Stimulated activated CD4-positive, alpha-beta T cell treated with anti-CD3 and anti-CD28 coated beads, Interleukin-1b, Interleukin-23, amount 100 ng/mL, for 1 hour (primary cell): ENCODE data around the gene MYO1D.

Experiments
- DNase-seq, 2 donors: peaks; one replicate each; pipeline ENCODE4 v3.0.0-alpha.2; 2020; ENCODE audit warnings: low read depth in 2 of 2

MYO1D gene

DNA sequence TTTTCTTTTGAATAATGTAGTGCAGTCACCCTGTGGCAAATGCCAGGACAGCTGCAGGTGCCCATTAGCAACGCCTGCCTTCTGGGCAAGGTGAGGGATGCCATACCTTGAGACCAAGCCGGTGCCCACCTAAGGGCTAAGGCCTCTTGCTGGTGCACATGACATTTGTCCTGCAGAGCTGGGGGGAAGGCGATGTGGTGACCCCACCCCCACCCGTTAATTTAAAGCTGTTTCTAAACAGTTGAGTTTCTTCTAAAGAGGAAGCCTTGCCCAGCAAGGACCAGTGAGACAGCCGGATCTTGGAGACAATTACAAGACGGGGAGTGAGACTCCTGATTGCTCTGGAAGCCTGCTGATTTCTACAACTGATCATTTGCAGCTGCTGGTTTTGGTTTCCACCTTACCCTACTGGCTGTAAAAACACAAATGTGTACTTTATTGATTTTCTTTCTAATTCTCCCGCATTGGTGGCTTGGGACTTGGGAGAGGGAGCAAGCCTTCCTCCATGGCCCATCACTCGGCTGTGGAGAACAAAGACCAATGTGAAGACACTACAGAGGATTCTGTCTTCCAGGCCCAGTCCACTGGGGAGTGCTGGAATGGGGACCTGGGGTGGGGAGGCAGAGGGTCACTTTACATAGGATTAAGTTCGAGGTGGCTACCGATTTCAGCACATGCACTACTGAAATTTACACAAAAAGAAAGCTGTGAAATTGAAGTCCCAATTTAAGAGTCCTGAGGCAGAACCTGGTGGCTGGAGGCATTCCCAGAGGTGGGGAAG lies 387.4 kb downstream of the MYO1D start:
- no peak for DNase-seq

DNA sequence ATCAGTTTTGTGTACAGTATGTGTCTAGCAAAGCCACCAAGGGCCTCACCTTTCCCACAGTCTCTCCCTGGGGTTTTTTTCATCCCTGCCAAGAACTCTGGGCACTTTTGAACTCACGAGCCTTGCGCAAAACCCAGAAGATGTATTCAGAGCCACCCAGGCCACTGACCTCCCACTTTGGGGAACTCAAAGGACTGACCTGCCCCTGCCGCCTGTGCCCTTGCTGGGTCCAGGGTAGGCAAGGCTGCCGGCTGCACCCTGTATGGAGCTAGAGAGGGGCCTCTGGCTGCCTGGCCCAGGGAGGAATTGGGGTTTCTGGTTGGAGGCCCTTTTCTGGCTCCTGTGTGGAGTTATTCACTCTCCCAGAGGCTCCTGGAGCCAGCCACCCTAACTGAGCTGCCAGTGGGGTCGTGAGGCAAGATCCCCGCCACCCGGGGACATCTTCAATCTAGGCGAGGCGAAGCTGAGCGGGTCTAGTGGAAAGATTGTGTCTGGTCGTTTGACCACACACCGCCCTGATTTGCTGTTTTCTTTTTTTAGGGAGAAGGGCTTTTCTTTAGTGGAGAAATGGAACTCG lies 388.2 kb downstream of the MYO1D start:
- no peak for DNase-seq

DNA sequence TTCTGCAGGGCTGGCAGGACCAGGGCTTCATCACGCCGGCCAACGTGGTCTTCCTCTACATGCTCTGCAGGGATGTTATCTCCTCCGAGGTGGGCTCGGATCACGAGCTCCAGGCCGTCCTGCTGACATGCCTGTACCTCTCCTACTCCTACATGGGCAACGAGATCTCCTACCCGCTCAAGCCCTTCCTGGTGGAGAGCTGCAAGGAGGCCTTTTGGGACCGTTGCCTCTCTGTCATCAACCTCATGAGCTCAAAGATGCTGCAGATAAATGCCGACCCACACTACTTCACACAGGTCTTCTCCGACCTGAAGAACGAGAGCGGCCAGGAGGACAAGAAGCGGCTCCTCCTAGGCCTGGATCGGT lies 388.8 kb downstream of the MYO1D start:
- DNase-seq: no peak

DNA sequence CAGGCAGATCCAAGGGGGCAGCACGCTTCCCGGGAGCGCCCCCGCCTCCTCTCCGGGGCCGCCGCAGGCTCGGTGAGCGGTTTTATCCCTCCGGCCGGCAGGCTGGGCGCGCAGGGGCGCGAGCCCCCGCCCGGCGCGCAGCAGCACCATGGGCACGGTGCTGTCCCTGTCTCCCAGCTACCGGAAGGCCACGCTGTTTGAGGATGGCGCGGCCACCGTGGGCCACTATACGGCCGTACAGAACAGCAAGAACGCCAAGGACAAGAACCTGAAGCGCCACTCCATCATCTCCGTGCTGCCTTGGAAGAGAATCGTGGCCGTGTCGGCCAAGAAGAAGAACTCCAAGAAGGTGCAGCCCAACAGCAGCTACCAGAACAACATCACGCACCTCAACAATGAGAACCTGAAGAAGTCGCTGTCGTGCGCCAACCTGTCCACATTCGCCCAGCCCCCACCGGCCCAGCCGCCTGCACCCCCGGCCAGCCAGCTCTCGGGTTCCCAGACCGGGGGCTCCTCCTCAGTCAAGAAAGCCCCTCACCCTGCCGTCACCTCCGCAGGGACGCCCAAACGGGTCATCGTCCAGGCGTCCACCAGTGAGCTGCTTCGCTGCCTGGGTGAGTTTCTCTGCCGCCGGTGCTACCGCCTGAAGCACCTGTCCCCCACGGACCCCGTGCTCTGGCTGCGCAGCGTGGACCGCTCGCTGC lies 389.3 kb downstream of the MYO1D start:
- no peak for DNase-seq

DNA sequence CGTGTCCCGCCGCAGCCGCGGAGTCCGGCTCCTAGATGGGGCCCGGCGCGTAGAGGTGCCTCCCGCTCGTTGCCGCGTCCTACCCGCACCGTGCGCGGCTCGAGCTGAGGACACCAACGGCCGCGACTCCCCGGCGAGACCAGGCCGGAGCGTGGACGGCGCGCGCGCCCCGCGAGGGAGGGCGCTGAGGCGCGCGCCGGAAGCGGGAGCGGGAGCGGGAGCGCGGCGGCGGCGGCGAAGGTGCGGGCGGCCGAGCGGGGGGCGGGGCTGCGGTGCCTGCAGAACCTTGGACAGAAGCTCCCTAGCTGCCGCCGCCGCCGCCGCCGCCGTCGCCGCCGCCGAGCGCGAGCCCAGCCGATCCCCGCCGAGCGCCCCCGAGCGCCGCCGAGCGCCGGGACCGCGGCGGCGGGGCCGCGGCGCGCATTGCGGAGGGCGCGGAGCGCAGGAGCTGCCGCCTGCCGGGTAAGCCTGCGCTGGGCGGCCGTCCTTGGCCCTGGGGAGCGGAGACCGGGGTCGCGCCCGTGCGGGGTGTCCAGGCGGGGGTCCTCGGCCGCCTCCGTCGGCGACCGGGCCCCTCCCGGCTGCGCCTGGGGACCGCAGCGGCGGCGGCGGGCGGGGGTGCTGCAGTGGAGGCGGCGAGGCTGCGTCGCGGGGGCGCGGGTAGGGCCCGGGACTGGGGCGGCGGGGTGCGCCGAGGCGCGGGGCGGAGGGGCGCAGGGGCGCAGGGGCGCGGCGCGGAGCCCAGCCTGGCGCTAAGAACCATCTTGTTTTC lies 390.0 kb downstream of the MYO1D start, which contains the start of gene CDK5R1:
CDK5R1 (plus strand) TSS at position 293 of the 772 bp plus-strand sequence. CDS start 628 bp downstream, outside the sequence.
- DNase-seq: peak in 1 of 2 donors; percentile 47

DNA sequence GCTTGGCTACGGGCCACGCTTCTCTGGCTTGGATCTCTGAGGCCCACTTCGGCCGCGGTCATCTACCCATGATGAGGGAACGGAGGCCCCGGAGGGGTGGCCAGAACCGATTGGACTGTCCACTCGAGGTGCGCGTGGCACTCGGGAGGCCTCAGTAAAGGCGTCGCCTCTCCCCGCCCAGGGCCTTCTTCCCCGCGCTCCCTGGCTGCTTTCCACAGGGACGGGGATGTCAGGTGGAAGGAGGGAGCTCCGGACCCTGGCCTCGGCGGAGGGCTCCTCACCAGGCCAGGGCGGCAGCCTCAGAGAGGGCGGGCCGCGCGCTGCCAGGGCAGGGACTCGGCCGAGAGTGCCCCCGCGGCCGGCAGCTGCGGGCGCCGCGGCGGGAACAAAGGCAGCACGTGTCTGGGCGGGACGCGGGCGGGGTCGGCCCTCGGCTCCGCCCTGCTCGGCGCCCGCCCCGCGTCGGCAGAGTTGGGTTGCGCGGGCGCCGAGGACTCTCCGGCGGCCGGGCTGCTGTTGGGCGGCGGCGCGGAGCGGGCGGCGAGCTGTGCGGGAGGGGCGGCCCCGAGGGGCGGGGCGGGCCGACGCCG lies 390.7 kb downstream of the MYO1D start:
- DNase-seq: peak; percentile 37 to 48

DNA sequence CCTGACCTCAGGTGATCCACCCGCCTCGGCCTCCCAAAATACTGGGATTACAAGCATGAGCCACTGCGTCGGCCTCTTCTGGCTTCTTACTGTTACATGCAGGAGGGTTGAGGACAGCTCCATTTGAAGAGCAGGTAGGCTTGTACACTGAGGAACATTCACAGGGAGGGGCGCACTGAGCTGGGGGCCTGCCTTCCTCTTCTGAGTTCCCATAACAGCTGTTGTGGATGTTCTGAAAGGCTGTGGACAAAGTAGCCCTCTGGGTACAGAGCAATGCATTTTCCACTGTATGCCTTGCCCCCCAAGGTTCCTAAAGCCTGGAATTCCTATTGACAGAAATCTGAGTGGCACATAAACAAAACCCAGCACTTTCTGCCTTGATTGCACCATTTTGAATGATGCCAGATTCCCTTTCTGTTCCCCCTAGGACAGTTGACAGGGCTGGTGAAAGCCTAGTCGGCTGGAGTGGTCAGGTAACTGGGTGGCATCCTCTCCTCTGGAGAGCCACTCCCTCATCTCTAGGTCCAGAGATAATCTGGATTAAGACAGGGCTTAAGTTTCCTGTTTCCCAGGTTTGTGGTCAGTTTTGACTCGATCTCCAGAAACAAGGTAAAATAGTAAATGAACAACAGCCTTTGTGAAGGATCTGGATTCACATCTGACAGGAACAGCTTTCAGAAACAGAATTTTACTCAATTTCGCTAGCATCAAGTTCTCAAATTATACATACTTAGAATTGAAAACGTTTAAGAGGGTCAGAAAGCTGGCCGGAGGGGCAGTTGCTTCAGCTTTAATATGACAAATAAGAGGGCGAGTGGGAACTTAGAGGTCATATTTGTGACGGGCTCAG lies 391.4 kb downstream of the MYO1D start:
- DNase-seq: no peak

DNA sequence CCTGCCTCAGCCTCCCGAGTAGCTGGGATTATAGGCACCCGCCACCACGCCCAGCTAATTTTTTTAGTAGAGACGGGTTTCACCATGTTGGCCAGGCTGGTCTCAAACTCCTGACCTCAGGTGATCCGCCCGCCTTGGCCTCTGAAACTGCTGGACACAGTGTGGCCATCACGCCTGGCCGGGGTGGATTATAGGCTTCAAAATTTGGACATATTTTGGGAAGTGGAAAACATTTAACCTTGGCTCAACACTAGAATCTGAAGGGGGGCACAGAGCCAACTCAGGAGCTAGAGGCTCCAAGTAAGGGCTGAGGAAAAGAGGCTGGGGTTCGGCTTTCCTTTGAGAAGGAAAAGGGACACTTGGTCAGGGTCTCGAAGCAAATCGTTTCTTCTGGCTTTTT lies 392.3 kb downstream of the MYO1D start:
- no peak for DNase-seq

DNA sequence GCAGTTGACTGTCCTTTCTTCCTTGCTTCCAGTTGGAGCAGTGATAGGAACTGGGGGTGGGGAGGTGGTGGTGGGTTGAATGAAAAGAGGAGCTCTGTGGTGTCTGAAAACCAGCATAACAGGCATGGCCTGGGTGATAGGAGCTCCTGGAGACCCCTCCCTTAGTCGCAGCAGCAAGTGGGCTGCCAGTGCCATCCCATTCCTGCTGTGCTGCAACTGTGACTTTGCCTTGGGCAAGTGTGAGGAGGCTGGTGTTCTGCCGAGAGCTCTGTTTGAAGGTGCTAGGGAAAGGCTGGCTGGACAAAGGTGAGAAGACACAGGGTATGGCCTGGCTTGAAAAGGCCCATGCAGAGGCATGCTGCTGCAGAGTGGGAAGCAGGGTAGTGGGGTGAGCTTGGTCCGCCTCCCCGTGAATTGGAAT lies 392.9 kb downstream of the MYO1D start:
- DNase-seq: no peak

DNA sequence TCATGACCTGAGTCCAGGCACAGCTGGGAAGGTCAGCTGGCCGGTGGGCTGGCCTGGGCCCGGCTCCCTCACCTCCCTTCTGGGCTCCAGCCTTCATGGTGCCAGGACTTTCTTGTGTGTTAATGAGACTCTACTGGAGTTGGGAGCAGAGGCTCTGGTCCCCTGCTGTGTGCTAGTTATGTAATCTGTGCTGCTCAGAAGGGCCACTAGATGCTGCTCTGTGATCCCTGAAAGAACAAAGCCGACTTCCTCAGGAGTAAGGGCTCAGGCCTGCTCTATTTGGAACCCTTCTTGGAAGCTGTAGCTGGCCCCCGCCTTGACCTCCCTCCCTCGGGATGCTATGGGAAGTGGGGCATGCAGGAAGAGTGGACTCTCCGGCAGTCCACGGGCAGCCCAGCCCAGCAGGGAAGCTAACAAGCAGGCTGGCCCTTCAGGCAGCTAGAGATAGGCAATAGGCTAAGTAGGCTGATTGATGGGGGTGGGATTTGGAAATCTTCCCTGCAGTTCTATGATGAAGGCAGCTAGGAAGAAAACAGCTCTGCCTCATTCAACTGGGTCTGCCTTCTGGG lies 393.4 kb downstream of the MYO1D start:
- DNase-seq: no peak

DNA sequence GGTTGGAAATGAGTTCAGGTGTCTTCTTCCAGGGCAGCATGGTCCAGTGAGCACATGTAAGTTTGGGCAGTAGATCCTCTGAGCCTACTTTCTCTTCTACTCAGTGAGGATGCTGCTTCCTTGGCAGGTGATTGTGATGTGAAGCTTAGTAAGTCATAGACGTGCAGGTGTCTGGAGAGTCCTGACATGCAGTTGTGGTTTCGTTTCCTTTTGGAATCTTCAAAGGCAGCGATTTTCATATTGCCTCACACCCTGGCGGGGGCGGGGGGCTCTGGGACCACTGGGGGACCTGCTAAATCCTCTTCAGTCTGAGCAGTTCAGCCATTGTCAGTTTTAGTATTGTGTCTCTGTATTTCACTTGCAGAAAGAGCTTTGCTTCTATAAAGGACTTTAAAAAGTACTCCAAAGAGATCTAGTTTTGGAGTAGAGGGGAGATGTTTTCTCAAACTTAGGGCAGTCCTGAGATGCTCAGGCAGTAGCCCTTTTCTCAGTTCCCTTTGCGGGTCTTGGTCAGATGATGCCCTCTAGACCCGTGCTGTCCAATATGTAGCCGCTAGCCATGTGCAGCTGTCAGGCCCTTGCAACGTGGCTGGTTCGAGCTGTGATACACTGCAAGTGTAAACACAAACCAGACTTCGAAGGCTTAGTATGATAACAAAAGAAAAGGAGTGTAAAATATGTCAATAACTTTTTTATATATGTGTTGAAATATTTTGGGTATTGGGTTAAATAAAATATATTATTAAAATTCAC lies 394.2 kb downstream of the MYO1D start:
- no peak for DNase-seq

DNA sequence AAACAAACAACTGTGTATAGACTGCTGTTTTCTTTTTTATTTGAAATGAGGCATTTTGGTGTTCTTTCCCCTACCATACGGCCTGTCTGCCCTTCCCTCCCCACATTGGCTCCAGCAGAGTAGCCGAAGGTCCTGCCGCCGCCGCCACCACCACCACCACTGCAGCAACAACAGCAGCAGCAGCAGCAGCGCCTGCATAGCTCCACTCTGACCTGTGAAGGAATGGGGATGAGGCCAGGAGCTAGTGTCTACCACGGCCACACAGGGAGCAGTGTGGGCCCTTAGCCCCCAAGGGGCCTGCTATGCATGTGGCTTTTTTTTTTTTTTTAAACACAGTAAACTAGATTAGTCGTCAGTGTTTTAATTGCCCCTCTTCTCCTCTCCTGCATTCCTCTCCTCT lies 395.7 kb downstream of the MYO1D start:
- no peak for DNase-seq

DNA sequence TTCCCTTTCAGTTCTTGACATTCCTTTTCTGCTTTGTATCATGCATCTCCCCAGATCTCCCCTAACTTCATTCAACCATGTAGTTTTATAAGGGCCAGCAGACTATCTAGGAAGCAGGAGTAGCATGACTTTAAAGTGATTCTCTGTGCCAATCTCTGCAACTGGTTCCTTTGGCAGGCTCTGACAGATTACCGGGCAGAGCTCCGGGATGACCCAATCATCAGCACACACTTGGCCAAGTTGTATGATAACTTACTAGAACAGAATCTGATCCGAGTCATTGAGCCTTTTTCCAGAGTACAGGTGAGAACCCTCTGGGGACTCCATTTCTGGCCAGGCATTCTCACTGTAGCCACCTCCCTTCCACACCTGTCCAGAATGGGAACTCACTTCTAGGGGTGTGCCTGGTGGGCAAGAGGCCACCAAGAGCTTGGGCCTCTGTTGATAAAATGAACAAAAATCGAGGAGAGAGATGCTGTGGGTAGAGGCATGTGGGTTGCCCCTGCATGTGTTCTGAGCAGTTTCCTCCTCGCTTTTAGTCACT lies 397.8 kb downstream of the MYO1D start:
- DNase-seq: no peak

DNA sequence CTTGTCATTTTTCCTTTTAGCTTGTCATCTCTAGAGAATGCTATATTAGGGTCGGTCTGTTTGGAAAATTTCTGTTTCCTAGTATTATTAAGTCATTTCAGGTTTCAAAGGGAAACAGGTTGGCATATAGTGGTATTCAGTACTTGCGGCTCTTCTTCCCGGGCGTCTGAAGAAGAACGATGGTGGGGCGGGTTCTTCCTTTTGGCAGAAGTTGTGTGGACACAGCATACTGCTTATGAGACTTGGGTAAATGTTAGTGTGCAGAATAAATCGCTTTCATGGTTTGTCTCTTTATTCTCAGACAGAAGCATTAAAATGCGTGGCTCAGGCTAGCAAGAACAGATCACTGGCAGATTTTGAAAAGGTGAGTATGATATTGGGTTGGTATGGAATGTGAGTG lies 399.7 kb downstream of the MYO1D start:
- DNase-seq: no peak

DNA sequence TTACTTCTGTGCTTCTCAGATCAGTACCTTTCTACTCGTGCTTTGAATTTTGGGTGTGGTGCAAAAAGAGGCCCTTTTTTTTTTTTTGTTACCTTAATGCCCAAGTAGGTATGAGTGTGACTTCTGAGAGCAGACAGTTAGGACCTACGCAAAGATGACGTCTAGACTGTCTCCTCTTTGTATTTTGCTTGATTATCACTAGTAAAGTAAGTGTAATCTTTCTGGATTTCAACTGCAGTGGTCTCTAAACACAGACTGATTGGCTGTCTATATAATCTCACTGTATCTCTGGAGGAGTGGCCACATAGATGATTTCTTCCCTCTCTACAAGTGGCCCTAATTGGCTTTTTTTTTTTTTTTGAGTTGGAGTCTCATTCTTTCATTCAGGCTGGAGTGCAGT lies 401.7 kb downstream of the MYO1D start:
- no peak for DNase-seq

DNA sequence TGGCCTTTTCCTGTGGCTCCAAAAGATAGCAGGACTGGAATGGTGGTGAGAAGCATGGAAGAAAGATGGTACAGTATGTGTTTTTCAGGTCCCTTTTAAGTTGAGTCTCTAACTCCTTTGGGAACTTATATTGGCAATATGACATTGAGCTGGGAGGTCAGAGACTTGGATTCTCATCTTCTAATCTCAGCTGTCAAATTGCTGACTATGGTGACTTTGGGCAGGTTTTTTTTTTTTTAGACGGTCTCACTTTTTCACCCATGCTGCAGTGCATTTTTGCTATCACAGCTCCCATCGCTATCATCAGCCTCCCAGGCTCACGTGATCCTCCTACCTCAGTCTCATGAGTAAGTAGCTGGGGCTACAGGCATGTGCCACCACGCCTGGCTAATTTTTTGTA lies 405.3 kb downstream of the MYO1D start:
- no peak for DNase-seq

DNA sequence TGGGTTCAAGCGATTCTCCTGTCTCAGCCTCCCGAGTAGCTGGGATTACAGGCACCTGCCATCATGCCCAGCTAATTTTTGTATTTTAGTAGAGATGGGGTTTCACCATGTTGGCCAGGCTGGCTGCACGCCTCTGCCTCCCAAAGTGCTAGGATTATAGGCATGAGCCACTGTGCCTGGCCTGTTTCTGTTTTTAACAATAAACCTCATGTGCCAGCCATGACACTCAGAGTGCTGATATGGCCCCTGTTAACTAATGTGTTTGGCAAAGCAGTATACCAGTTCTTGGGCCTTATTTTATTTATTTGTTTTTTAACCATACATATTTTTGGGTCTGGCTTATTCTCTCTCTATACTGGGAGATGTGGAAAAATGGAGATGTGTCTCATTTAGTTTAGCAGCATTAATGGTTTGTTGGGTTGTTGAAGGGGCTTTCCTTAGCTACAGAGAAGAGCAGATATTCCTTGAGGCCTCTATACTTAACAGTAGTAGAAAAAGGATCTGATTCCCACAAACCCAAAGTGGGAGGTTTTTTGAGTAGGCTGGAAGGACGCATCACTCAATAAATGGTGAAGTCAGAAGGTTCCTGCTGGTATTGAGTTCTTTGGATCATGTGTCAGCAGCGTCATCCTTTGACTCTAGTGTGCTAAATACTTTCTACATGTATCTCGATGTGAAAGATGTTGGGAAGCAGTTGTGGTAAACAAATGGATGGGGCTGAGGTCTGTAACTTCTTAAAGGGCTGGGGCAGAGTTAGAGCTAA lies 406.3 kb downstream of the MYO1D start:
- no peak for DNase-seq

DNA sequence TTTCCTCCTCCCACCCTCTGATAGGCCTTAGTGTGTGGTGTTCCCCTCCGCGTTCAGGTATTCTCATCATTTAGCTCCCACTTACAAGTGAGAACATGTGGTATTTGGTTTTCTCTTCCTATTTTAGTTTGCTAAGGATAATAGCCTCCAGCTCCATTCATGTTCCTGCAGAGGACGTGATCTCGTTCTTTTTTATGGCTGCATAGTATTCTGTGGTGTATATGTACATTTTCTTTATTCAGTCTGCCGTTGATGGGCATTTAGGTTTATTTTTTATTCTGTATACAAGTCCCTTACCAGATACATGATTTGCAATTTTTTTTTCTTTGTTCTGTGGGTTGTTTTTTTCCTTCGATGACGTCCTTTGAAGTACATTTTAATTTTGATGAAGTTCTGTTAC lies 409.0 kb downstream of the MYO1D start:
- DNase-seq: no peak

DNA sequence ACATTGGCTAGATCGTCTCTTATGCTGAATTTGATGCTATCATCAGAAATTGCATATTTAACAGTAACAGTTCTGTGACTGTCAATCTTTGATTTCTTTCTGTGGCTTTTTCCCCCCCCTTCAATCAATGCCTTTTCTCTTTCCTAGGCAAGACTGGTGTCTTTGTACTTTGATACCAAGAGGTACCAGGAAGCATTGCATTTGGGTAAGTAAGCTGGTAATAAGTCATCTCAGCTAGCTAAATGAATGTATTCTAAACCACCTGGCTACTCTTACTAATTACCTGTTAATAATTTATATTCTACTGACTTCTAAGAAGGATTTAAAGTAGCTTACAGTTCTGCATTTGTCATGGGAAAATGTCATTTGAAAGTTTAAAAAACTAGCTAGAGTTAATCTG lies 412.6 kb downstream of the MYO1D start:
- no peak for DNase-seq
